Osteoblast (primary cell): ENCODE results near the gene ANO6. TPM values are rescaled to one million over a fixed set of nuclear protein-coding genes. Genes with fewer than 3 reads are reported as not detected.
"Not testable (repeated sequence)": the region's sequence is repeated elsewhere in the genome, so short reads cannot be mapped to it uniquely, and the experiment has no call there.

Source experiments
- DNase-seq: peaks from one replicate; pipeline ENCODE4 v3.0.0; 2011; ENCODE audit warnings: low spot score, mixed read lengths; ENCODE audit not compliant: insufficient read length; ENCODE audit errors: missing footprints
- H2AFZ ChIP-seq: 2 replicates; pipeline ENCODE4 v1.6.0; 2011; ENCODE audit warnings: mild to moderate bottlenecking, low read length
- H3K27ac ChIP-seq: 2 replicates; pipeline ENCODE4 v1.5.1; 2011; ENCODE audit warnings: mild to moderate bottlenecking, low read depth, low read length, moderate library complexity
- H3K27me3 ChIP-seq: 2 replicates; pipeline ENCODE4 v1.6.0; 2012; ENCODE audit warnings: mild to moderate bottlenecking, control low read depth, inconsistent platforms, low read length, moderate library complexity; ENCODE audit not compliant: insufficient read depth
- H3K36me3 ChIP-seq: 2 replicates; pipeline ENCODE4 v1.5.1; 2011; ENCODE audit warnings: mild to moderate bottlenecking, low read length, control low read depth, moderate library complexity; ENCODE audit not compliant: insufficient read depth
- H3K4me1 ChIP-seq: 2 replicates; pipeline ENCODE4 v1.5.1; 2011; ENCODE audit warnings: mild to moderate bottlenecking, low read length, control low read depth, moderate library complexity; ENCODE audit not compliant: insufficient read depth
- H3K4me2 ChIP-seq: 2 replicates; pipeline ENCODE4 v1.6.0; 2011; ENCODE audit warnings: mild to moderate bottlenecking, low read length; ENCODE audit not compliant: insufficient read depth
- H3K4me3 ChIP-seq: fragments of 200-600 bp; sonication (generic); 3 replicates; pipeline ENCODE4 v1.5.1; 2012; ENCODE audit warnings: mild to moderate bottlenecking, low read length, inconsistent platforms; ENCODE audit not compliant: insufficient read depth
- H3K79me2 ChIP-seq: 2 replicates; pipeline ENCODE4 v1.6.0; 2012; ENCODE audit warnings: mild to moderate bottlenecking, low read length, control low read depth, inconsistent platforms; ENCODE audit not compliant: insufficient read depth
- H3K9me3 ChIP-seq: 2 replicates; pipeline ENCODE4 v1.5.1; 2011; ENCODE audit warnings: low read depth, low read length, control low read depth
- H4K20me1 ChIP-seq: 2 replicates; pipeline ENCODE4 v1.6.0; 2012; ENCODE audit warnings: mild to moderate bottlenecking, low read length, control low read depth; ENCODE audit not compliant: insufficient read depth
- CTCF ChIP-seq: IDR thresholded peaks from 2 replicates; pipeline ENCODE4 v1.5.1; 2011; ENCODE audit warnings: mild to moderate bottlenecking, low read depth, low read length, moderate library complexity; ENCODE audit errors: extremely low read depth
- total RNA-seq: library from RNA; depleted of rRNA; stranded (reverse); fragments of >200 nt; gene quantifications from 2 replicates; pipeline ENCODE4 v1.2.3, GENCODE V29; 2012

Gene ANO6
- total RNA-seq, 1 donor, result 49.9 TPM

- no peak overlapping the region for H3K27ac ChIP-seq
- peaks cover 19% of the 10 kb centered on the region for H3K79me2 ChIP-seq
- H4K20me1 ChIP-seq, result no peaks in the 10 kb centered on the region
- H3K9me3 ChIP-seq, result no peaks in the 10 kb centered on the region
- H3K27me3 ChIP-seq, result no peaks in the 10 kb centered on the region
- H3K36me3 ChIP-seq, result peaks cover 3% of the 10 kb centered on the region
- peaks cover 15% of the 10 kb centered on the region for H3K4me1 ChIP-seq
- DNase-seq, result no peak
- TF ChIP-seq CTCF, result no peak
- H2AFZ ChIP-seq, result no peak overlapping the region
- H3K4me3 ChIP-seq, result no peak overlapping the region
- no peak overlapping the region for H3K4me2 ChIP-seq
Measured at GRCh38 chr12:45312012-45312411, 96.1 kb downstream of the ANO6 start.

GRCh38 chr12:45314770-45315169 is 98.9 kb downstream of the ANO6 start:
- Histone ChIP-seq H3K4me2 (no peak overlapping the region), H3K79me2 (peaks cover 12% of the 10 kb centered on the region), H3K4me1 (peaks cover 9% of the 10 kb centered on the region), H3K36me3 (peaks cover 3% of the 10 kb centered on the region), H3K9me3 (no peaks in the 10 kb centered on the region), H2AFZ (no peak overlapping the region), H4K20me1 (no peaks in the 10 kb centered on the region), H3K27me3 (no peaks in the 10 kb centered on the region), H3K27ac (no peak overlapping the region), H3K4me3 (no peak overlapping the region)
- no peak for TF ChIP-seq CTCF
- no peak for DNase-seq

GRCh38 chr12:45315462-45315861 is 99.6 kb downstream of the ANO6 start:
- H3K27me3 ChIP-seq, result no peaks in the 10 kb centered on the region
- no peak for DNase-seq
- no peak for TF ChIP-seq CTCF
- peaks cover 3% of the 10 kb centered on the region for H3K36me3 ChIP-seq
- H3K4me3 ChIP-seq, result no peak overlapping the region
- no peaks in the 10 kb centered on the region for H4K20me1 ChIP-seq
- H2AFZ ChIP-seq, result no peak overlapping the region
- H3K9me3 ChIP-seq, result no peaks in the 10 kb centered on the region
- peaks cover 12% of the 10 kb centered on the region for H3K79me2 ChIP-seq
- no peak overlapping the region for H3K27ac ChIP-seq
- no peak overlapping the region for H3K4me2 ChIP-seq
- H3K4me1 ChIP-seq, result peaks cover 3% of the 10 kb centered on the region

GRCh38 chr12:45317261-45317660 is 101.4 kb downstream of the ANO6 start:
- H3K27me3 ChIP-seq, H3K9me3 ChIP-seq, DNase-seq, H3K36me3 ChIP-seq, H3K4me2 ChIP-seq, H3K4me1 ChIP-seq, H4K20me1 ChIP-seq, H3K4me3 ChIP-seq, H3K27ac ChIP-seq, H2AFZ ChIP-seq: not testable (repeated sequence)
- peaks cover 11% of the 10 kb centered on the region for H3K79me2 ChIP-seq

- no peak overlapping the region for H3K27ac ChIP-seq
- peaks cover under 1% of the 10 kb centered on the region for H3K4me1 ChIP-seq
- H3K27me3 ChIP-seq, result no peaks in the 10 kb centered on the region
- no peak overlapping the region for H3K4me3 ChIP-seq
- no peak overlapping the region for H3K4me2 ChIP-seq
- H2AFZ ChIP-seq, result no peak overlapping the region
- H3K36me3 ChIP-seq, result no peaks in the 10 kb centered on the region
- no peaks in the 10 kb centered on the region for H4K20me1 ChIP-seq
- no peak for DNase-seq
- peaks cover 10% of the 10 kb centered on the region for H3K79me2 ChIP-seq
- no peak for TF ChIP-seq CTCF
- H3K9me3 ChIP-seq, result no peaks in the 10 kb centered on the region
Measured at GRCh38 chr12:45322810-45323209, 106.9 kb downstream of the ANO6 start.
